ENCODE data around the gene IFIT2.
"Not testable (repeated sequence)": the region's sequence is repeated elsewhere in the genome, so short reads cannot be mapped to it uniquely, and the experiment has no call there.

The IFIT2 gene

GRCh38 chr10:89347701-89348457, 46.0 kb downstream of the IFIT2 start:
- Mint-ChIP-seq H3K4me1 (ENCODE audit: low read depth) (peaks cover 14% of the 10 kb centered on the region), H3K27me3 (ENCODE audit: low read depth) (peaks cover 81% of the 10 kb centered on the region), H3K4me3 (no peak overlapping the region), H3K36me3 (ENCODE audit: low read depth) (peaks cover 2% of the 10 kb centered on the region), H3K27ac (no peak overlapping the region), H3K9me3 (no peaks in the 10 kb centered on the region)

- peaks cover 14% of the 10 kb centered on the region for H3K4me1 Mint-ChIP-seq (ENCODE audit: low read depth)
- peaks cover 80% of the 10 kb centered on the region for H3K27me3 Mint-ChIP-seq (ENCODE audit: low read depth)
- H3K4me3 Mint-ChIP-seq: no peak overlapping the region
- H3K9me3 Mint-ChIP-seq: no peaks in the 10 kb centered on the region
- no peak overlapping the region for H3K27ac Mint-ChIP-seq
- H3K36me3 Mint-ChIP-seq (ENCODE audit: low read depth): peaks cover 1% of the 10 kb centered on the region
Observed at GRCh38 chr10:89348481-89348880, 46.6 kb downstream of the IFIT2 start.

GRCh38 chr10:89348975-89349374, 47.1 kb downstream of the IFIT2 start:
- H3K4me3 Mint-ChIP-seq: no peak overlapping the region
- H3K4me1 Mint-ChIP-seq (ENCODE audit: low read depth): peaks cover 14% of the 10 kb centered on the region
- no peak overlapping the region for H3K27ac Mint-ChIP-seq
- H3K9me3 Mint-ChIP-seq: no peaks in the 10 kb centered on the region
- peaks cover 80% of the 10 kb centered on the region for H3K27me3 Mint-ChIP-seq (ENCODE audit: low read depth)
- no peaks in the 10 kb centered on the region for H3K36me3 Mint-ChIP-seq (ENCODE audit: low read depth)

GRCh38 chr10:89350631-89351315, 48.9 kb downstream of the IFIT2 start:
- H3K27me3 Mint-ChIP-seq (ENCODE audit: low read depth): peaks cover 79% of the 10 kb centered on the region
- not testable (repeated sequence) for H3K36me3 Mint-ChIP-seq (ENCODE audit: low read depth); H3K27ac Mint-ChIP-seq; H3K9me3 Mint-ChIP-seq; H3K4me3 Mint-ChIP-seq
- H3K4me1 Mint-ChIP-seq (ENCODE audit: low read depth): peaks cover 14% of the 10 kb centered on the region

GRCh38 chr10:89351412-89351779, 49.5 kb downstream of the IFIT2 start:
- Mint-ChIP-seq H3K27ac (no peak overlapping the region), H3K4me3 (no peak overlapping the region), H3K4me1 (ENCODE audit: low read depth) (peaks cover 14% of the 10 kb centered on the region), H3K9me3 (no peaks in the 10 kb centered on the region), H3K27me3 (ENCODE audit: low read depth) (peaks cover 80% of the 10 kb centered on the region), H3K36me3 (ENCODE audit: low read depth) (no peaks in the 10 kb centered on the region)

- Mint-ChIP-seq H3K4me1 (ENCODE audit: low read depth) (peaks cover 14% of the 10 kb centered on the region), H3K27me3 (ENCODE audit: low read depth) (peaks cover 74% of the 10 kb centered on the region), H3K36me3 (ENCODE audit: low read depth) (no peaks in the 10 kb centered on the region), H3K27ac (no peak overlapping the region), H3K9me3 (no peaks in the 10 kb centered on the region), H3K4me3 (no peak overlapping the region)
Observed at GRCh38 chr10:89351780-89352597, 50.1 kb downstream of the IFIT2 start.

- no peak overlapping the region for H3K4me3 Mint-ChIP-seq
- H3K27ac Mint-ChIP-seq: no peak overlapping the region
- H3K4me1 Mint-ChIP-seq (ENCODE audit: low read depth): peaks cover 14% of the 10 kb centered on the region
- H3K9me3 Mint-ChIP-seq: no peaks in the 10 kb centered on the region
- H3K27me3 Mint-ChIP-seq (ENCODE audit: low read depth): peaks cover 72% of the 10 kb centered on the region
- no peaks in the 10 kb centered on the region for H3K36me3 Mint-ChIP-seq (ENCODE audit: low read depth)
Observed at GRCh38 chr10:89352802-89353201, 51.0 kb downstream of the IFIT2 start.

- peaks cover 13% of the 10 kb centered on the region for H3K4me1 Mint-ChIP-seq (ENCODE audit: low read depth)
- H3K27ac Mint-ChIP-seq: no peak overlapping the region
- no peaks in the 10 kb centered on the region for H3K9me3 Mint-ChIP-seq
- H3K36me3 Mint-ChIP-seq (ENCODE audit: low read depth): no peaks in the 10 kb centered on the region
- peaks cover 66% of the 10 kb centered on the region for H3K27me3 Mint-ChIP-seq (ENCODE audit: low read depth)
- no peak overlapping the region for H3K4me3 Mint-ChIP-seq
Observed at GRCh38 chr10:89355394-89355931, 53.6 kb downstream of the IFIT2 start.

- no peaks in the 10 kb centered on the region for H3K9me3 Mint-ChIP-seq
- H3K36me3 Mint-ChIP-seq (ENCODE audit: low read depth): no peaks in the 10 kb centered on the region
- no peak overlapping the region for H3K4me3 Mint-ChIP-seq
- peaks cover 3% of the 10 kb centered on the region for H3K4me1 Mint-ChIP-seq (ENCODE audit: low read depth)
- H3K27ac Mint-ChIP-seq: no peak overlapping the region
- peaks cover 63% of the 10 kb centered on the region for H3K27me3 Mint-ChIP-seq (ENCODE audit: low read depth)
Observed at GRCh38 chr10:89357096-89357495, 55.2 kb downstream of the IFIT2 start.

GRCh38 chr10:89357975-89358374, 56.1 kb downstream of the IFIT2 start:
- no peak overlapping the region for H3K27ac Mint-ChIP-seq
- H3K4me1 Mint-ChIP-seq (ENCODE audit: low read depth): no peaks in the 10 kb centered on the region
- no peak overlapping the region for H3K4me3 Mint-ChIP-seq
- peaks cover 54% of the 10 kb centered on the region for H3K27me3 Mint-ChIP-seq (ENCODE audit: low read depth)
- no peaks in the 10 kb centered on the region for H3K36me3 Mint-ChIP-seq (ENCODE audit: low read depth)
- H3K9me3 Mint-ChIP-seq: no peaks in the 10 kb centered on the region
